HG03432 (cell line): ENCODE results near the gene MTFR1L.

ENCODE experiments used
- ATAC-seq: cut with Tn5 transposase; IDR thresholded peaks from one replicate; pipeline ENCODE4 v1.9.1; 2021; ENCODE audit warnings: mild to moderate bottlenecking, moderate library complexity; ENCODE audit not compliant: unreplicated experiment

Gene MTFR1L

DNA sequence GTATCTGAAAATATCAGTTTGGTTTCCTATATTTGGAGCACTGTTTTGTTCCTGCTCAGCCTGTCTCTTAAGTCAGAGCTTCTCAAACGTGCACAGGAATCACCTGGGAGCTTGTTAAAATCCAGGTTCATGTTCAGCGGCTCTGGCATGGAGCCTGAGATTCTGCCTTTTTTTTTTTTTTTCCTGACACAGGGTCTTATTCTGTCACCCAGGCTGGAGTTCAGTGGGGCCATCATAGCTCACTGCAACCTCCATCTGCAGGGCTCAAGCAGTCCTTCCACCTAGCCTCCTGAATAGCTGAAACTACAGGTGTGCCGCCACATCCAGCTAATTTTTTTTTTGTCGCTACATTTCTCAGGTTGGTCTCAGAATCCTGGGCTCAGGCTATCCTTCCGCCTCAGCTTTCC, 32.0 kb upstream of the MTFR1L start:
- no peak for ATAC-seq

DNA sequence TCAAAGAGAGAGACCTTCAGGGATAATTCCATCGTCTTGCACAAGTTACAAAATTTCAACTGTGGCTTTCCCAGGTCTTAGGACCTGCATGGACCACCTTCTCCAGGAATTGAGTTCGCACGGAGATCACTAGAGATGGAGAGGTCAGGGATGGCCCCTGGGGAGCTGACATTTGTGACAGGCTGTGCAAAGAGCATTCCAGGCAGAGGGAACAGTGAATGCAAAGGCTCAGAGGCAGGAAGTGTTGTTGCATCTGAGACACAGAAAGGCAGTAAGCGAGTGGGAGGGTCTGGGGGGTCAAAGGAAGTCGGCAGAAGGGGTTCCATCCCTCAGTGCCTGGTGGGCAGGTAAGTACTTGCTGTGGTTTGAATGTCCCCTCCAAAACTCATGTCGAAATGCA, 29.3 kb upstream of the MTFR1L start:
- ATAC-seq = no peak

GRCh38 chr1:25792115-25792514, 27.6 kb upstream of the MTFR1L start:
- no peak for ATAC-seq

DNA sequence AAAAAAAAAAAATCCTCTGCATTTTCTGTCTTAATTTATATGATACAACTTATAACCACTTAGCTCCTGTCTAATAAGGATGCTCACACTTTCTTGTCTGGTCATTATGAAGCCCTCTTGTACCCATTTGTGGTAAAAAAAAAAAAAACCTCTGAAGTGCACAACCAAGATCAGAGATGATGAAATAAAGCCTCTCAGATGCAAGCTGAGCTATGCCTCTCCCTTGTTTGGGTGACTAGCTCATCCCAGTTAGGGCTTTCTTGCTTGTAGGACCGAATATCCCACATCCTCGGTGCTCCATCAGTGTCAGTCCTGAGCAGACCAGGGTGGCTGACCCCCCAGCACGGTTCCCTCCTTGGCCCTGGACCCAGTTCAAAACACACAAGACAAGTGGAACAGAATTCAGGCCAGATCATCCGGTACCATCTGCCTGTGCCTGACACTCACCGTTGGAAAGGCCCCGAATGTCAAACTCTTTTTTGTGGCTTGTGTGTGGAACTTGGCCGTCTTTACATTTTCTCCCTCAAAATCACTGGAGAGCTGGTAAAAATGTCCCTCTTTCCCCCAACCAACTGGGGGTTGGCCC, 26.1 kb upstream of the MTFR1L start:
- ATAC-seq = no peak

DNA sequence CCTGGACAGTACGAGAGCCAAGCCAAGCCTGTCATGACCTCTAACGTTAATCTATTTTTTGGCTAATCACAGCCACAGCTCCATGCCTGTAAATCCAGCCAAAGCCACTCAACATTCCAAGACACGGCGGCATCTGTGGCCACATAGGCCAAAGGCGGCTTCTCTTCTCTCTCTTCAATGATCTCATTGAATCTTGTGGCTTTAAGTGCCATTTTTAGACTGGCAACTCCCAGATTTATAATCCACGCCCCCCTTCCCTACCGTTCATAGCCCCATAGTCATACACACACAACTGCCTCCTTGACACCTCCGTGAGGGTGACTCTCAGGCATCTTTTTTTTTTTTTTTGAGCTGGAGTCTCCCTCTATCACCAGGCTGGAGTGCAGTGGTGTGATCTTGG, 25.4 kb upstream of the MTFR1L start:
- no peak for ATAC-seq

GRCh38 chr1:25795211-25795610, 24.5 kb upstream of the MTFR1L start:
- no peak for ATAC-seq

DNA sequence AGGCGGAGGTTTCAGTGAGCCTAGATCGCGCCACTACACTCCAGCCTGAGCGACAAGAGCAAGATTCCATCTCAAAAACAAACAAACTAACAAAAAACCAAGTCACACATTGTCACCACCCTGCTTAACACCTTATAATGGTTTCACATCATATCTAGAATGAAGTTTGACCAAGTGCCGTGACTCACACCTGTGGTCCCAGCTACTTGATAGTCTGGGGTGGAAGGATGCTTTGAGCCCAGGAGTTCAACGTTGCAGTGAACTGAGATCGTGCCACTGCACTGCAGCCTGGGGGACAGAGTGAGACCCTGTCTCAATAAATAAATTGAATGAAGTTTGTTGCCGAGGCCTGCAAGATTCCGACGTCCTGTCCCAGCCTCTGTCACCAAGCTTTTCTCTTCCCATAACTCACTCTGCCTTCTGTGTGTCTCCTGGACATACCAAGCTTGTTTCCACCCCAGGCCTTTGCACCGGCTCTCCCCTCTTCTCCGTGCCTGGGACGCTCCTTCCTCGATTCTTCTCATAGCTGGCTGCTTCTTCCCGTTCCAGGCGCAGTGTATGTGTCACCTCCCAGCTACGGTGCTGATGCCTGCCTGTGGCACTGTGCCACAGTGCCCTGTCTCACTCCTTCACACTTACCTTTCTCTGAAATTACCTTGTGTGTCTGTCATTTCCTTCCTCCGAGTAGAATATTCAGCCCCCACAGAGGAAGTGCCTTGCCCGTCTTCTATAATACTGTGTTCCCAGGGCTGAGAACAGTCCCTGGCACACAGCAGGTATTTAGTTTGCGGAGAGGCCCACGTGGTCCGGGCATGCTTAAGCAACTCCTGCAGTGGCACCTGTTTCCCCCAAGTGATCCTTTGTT, 23.6 kb upstream of the MTFR1L start:
- ATAC-seq = no peak

- no peak for ATAC-seq
These were observed 22.8 kb upstream of the MTFR1L start for GRCh38 chr1:25796811-25797458.

DNA sequence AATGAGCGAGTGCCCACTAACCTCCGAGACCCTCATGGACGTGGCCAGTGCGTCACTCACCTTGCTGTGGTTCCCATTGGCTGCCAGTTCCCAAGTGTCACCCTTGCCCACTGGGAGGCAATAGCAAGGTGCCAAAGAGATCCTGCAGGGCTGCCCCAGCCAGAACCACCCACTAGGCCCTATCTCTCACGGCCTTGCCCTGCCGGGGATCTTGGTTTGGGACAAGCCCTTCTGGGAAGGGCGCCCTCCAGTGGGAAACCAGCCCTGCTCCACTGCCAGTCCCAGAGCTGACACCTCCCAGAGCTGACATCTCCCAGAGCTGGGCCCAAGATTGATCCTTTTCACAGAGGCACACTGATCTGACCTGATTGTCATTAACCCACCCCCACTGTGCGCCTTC, 21.8 kb upstream of the MTFR1L start:
- ATAC-seq = no peak

GRCh38 chr1:25798666-25799351, 20.9 kb upstream of the MTFR1L start:
- ATAC-seq = no peak

DNA sequence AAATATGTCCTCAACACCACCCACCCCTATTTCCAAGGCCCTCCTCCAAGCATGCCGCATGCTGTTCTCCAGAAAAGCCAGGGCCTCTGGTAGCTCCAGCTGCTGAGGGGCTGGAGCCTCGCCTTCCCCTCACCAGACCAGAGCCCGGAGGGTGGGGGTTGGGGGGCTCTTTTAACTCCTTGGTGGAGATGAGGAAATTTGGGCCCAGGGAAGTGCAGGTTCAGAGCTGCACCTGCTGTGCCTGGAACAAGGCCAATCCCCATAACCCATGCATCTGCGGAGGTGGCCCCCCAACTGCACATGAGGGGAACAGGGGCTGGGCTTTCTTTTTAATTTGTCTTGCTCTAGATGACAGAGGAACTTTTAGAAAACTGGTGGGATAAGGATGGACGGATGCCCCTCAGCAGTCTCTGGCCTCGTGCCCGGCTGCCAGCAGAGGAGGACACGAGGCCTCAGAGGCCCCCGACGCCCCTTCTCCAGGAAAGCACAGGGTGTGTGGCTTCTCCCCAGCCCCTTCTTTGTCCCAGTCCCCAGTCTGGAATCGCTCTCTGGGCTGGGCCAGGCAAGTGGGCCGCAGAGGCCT, 20.3 kb upstream of the MTFR1L start:
- no peak for ATAC-seq

- no peak for ATAC-seq
These were observed 19.6 kb upstream of the MTFR1L start, which contains the start of gene SELENON for GRCh38 chr1:25799935-25800702. Gene SELENON (plus strand): TSS chr1:25800193. CDS start chr1:25800231, 38 bp downstream.

- ATAC-seq = no peak
These were observed 18.9 kb upstream of the MTFR1L start for GRCh38 chr1:25800703-25801377.

DNA sequence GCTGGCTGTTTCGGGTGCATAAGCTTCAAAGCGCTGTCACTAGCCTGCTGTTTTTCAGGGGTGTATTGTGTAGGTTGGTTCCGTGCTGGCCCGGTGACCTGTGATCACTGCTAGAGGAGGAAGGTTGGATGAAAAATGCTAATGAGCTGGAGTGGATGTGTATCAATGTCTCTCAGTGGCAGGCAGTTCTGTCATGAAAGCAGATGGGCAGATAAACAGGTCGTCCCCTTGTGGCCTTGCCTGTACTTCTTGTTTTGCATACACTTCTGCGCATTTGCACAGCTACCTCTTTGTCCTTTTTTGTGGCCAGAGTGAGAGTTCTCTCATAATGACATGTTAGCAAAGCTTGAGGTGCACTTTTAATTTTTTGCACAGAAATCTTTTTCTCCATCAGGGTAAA, 16.8 kb upstream of the MTFR1L start:
- ATAC-seq = no peak

GRCh38 chr1:25803368-25803767, 16.4 kb upstream of the MTFR1L start:
- no peak for ATAC-seq

DNA sequence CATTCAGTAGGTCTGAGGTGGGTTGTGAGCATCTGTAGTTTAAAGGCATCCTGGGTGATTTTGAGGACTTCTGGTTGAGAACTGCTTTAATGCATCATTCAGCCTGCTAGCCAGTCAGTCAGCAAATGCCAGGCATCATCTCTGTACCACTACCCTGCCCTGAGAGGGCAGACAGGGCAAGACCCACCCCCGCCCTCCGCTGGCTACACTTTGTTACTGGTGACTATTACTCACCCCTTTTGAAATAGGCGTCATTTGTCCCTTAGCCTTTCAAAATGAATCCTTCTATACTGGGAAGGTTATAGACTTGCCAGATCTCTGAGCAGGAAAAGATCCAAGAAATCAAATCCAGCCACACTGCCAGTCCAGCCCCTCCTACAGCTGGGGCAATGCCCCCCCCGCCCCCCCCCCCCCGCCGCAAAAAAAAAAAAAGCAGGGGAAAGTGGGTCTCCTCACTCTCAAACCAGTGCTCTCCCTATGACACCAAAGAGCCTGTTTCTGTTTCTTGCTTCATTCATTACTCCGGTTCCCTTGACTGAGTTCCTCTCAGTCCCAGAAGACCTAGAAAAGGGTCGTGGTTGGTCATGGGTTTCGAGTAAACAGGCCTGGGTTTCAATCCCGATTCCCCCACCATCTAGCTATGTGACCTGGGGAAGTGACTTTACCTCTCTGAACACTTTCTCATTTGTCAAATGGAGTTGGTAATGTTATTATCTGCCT, 15.3 kb upstream of the MTFR1L start:
- no peak for ATAC-seq

DNA sequence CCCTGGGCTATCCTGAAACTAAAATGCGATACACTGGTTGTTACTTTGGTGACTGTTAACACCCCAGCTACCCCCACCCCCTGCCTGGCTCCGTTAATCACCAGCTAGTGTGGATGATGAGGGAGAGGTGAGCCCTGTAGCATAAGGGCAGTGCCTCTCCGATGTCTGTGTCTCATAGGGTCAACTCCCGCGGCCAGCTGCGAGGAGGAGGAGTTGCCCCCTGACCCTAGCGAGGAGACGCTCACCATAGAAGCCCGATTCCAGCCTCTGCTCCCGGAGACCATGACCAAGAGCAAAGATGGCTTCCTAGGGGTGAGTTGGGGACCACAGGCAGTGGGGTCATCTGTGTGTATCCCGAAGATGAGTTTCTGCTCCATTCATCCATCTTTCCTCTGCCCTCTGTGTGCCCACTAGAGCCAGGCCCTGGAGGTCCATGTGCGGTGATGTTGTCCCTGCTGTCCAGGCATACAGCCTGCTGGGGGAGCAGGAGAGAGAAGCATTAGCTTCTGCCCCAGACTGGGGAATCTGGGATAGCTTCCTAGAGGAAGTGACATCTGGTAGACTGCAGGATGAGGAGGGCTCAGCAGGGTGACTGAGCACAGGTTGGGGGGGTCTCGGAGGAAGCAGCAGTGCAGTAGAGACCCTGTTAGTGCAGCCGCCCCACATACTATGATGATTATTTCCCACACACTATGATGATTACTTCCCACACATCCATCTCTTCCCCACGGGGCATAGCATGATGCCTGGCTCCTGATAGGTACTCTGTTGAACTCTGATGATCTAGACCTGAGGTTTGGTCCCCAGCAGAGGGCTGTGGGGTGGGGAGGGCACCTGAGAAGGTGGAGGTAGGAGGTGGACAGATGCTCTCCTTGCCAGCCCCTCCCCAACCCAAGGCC, 14.5 kb upstream of the MTFR1L start:
- ATAC-seq = no peak

GRCh38 chr1:25805863-25806225, 13.9 kb upstream of the MTFR1L start:
- ATAC-seq = no peak
